CD14-positive monocyte (primary cell): ENCODE results near the gene AFF3. TPM values are rescaled to one million over a fixed set of nuclear protein-coding genes. Genes with fewer than 3 reads are reported as not detected.
"Not testable (repeated sequence)": the region's sequence is repeated elsewhere in the genome, so short reads cannot be mapped to it uniquely, and the experiment has no call there.

Experiments used
- DNase-seq, 3 donors: peaks; one replicate each; pipeline ENCODE4 v3.0.0-alpha.2; 2011 to 2022
- H2AFZ ChIP-seq: 2 replicates; pipeline ENCODE4 v1.6.0; 2012; ENCODE audit warnings: mild to moderate bottlenecking, low read depth, low read length, inconsistent platforms; ENCODE audit not compliant: insufficient read depth, poor library complexity, severe bottlenecking
- H3K27ac ChIP-seq, 2 donors: 1 replicate in 1 of 2; 2 replicates in 1 of 2; pipeline ENCODE4 v1.5.1; 2012 to 2013; ENCODE audit warnings: low read length in 2 of 2, control low read depth in 1 of 2, inconsistent platforms in 1 of 2, low read depth in 1 of 2, mild to moderate bottlenecking in 1 of 2
- H3K27me3 ChIP-seq, 2 donors: one replicate each; pipeline versions ENCODE4 v1.6.0 to v1.6.1; 2011 to 2013; ENCODE audit warnings: low read length in 2 of 2; ENCODE audit not compliant: control insufficient read depth in 2 of 2, insufficient read depth in 2 of 2
- H3K36me3 ChIP-seq, 2 donors: replicated peaks in 1 of 2; 1 replicate in 1 of 2; 2 replicates in 1 of 2; pipeline versions ENCODE4 v1.5.1 to v1.6.1; 2012 to 2013; ENCODE audit warnings: low read length in 2 of 2, control low read depth in 1 of 2, inconsistent platforms in 1 of 2, mild to moderate bottlenecking in 1 of 2; ENCODE audit not compliant: insufficient read depth in 2 of 2, control insufficient read depth in 1 of 2
- H3K4me1 ChIP-seq, 2 donors: 1 replicate in 1 of 2; 2 replicates in 1 of 2; pipeline versions ENCODE4 v1.5.1 to v1.6.1; 2012 to 2013; ENCODE audit warnings: low read length in 2 of 2, control low read depth in 1 of 2, inconsistent platforms in 1 of 2, mild to moderate bottlenecking in 1 of 2, moderate library complexity in 1 of 2; ENCODE audit not compliant: insufficient read depth in 2 of 2, control insufficient read depth in 1 of 2
- H3K4me2 ChIP-seq: replicated peaks from 2 replicates; pipeline ENCODE3; 2012; ENCODE audit warnings: low read length, moderate library complexity, mild to moderate bottlenecking; ENCODE audit not compliant: poor library complexity, severe bottlenecking; ENCODE audit errors: extremely low read depth
- H3K4me3 ChIP-seq, 3 experiments: fragments of 200-600 bp in 1 of 3; sonication (generic) in 1 of 3; replicated peaks in 1 of 3; 1 replicate in 2 of 3; 2 replicates in 1 of 3; pipeline ENCODE4 v1.5.1; 2011 to 2013; ENCODE audit warnings: low read length in 3 of 3, mild to moderate bottlenecking in 3 of 3, control low read depth in 2 of 3, low read depth in 2 of 3, inconsistent platforms in 1 of 3, moderate library complexity in 1 of 3
- H3K79me2 ChIP-seq: 2 replicates; pipeline ENCODE4 v1.6.0; 2012; ENCODE audit warnings: mild to moderate bottlenecking, control low read depth, inconsistent platforms, low read length, moderate library complexity; ENCODE audit not compliant: insufficient read depth
- H3K9ac ChIP-seq: 2 replicates; pipeline ENCODE4 v1.6.0; 2017; ENCODE audit warnings: low read length, mild to moderate bottlenecking; ENCODE audit not compliant: insufficient read depth, poor library complexity, severe bottlenecking
- H3K9me3 ChIP-seq, 2 donors: replicated peaks in 1 of 2; 1 replicate in 1 of 2; 2 replicates in 1 of 2; pipeline versions ENCODE4 v1.5.1 to v1.6.1; 2012 to 2013; ENCODE audit warnings: low read length in 2 of 2, control low read depth in 1 of 2; ENCODE audit not compliant: control insufficient read depth in 1 of 2, insufficient read depth in 1 of 2
- H4K20me1 ChIP-seq: 2 replicates; pipeline ENCODE4 v1.6.0; 2012; ENCODE audit warnings: mild to moderate bottlenecking, low read length, control low read depth, moderate library complexity; ENCODE audit not compliant: insufficient read depth
- H3K27ac Mint-ChIP-seq, 7 donors: one replicate each; pipeline ENCODE4 v1.8.0; 2020; ENCODE audit warnings: mild to moderate bottlenecking in 7 of 7, mixed read lengths in 7 of 7, moderate library complexity in 6 of 7, inconsistent platforms in 2 of 7
- H3K27me3 Mint-ChIP-seq, 3 donors: one replicate each; pipeline ENCODE4 v1.8.0; 2021 to 2022; ENCODE audit warnings: low read depth in 3 of 3, mild to moderate bottlenecking in 3 of 3, mixed read lengths in 3 of 3, moderate library complexity in 3 of 3, inconsistent platforms in 1 of 3
- H3K36me3 Mint-ChIP-seq, 2 donors: one replicate each; pipeline ENCODE4 v1.8.0; 2020; ENCODE audit warnings: mixed read lengths in 2 of 2, inconsistent platforms in 1 of 2, mild to moderate bottlenecking in 1 of 2
- H3K4me1 Mint-ChIP-seq: one replicate; pipeline ENCODE4 v1.8.0; 2020; ENCODE audit warnings: mild to moderate bottlenecking, mixed read lengths
- H3K4me3 Mint-ChIP-seq, 2 donors: one replicate each; pipeline ENCODE4 v1.8.0; 2020; ENCODE audit warnings: mild to moderate bottlenecking in 2 of 2, mixed read lengths in 2 of 2, moderate library complexity in 1 of 2
- H3K9me3 Mint-ChIP-seq, 7 donors: one replicate each; pipeline ENCODE4 v1.8.0; 2020 to 2022; ENCODE audit warnings: mixed read lengths in 7 of 7, mild to moderate bottlenecking in 6 of 7, moderate library complexity in 6 of 7, inconsistent platforms in 2 of 7
- WGBS: methylation state at CpG from one replicate; pipeline ENCODE4 v1.1.5; 2013; ENCODE audit warnings: missing lambda C conversion rate; ENCODE audit not compliant: insufficient coverage; 5-methylcytosine and 5-hydroxymethylcytosine counted together
- intact Hi-C, 2 donors: fragments of 100-400 bp; cut with micrococcal nuclease; formaldehyde crosslinking; loops; one replicate each; pipeline versions ENCODE4 v1.15.0 to v1.15.1; 2023
- polyA plus RNA-seq, 3 donors: library from polyadenylated mRNA; depleted of rRNA in 1 of 3; unstranded in 2 of 3; stranded (reverse) in 1 of 3; fragments of 300-500 nt in 2 of 3; fragments of >200 nt in 1 of 3; fragmentation: Illumina TruSeq in 2 of 3; gene quantifications; 1 replicate in 2 of 3; 2 replicates in 1 of 3; pipeline ENCODE4 v1.2.3, GENCODE V29; 2012 to 2021
- TF ChIP-seq, protein P1 (sequence below): fragments of 200-600 bp; IDR thresholded peaks from one replicate; pipeline ENCODE4 v1.8.0; 2022; ENCODE audit warnings: antibody characterized with exemption, mild to moderate bottlenecking

The AFF3 gene
- polyA plus RNA-seq, 3 donors, result 0.17 to 4.1 (median 0.49) TPM

DNA sequence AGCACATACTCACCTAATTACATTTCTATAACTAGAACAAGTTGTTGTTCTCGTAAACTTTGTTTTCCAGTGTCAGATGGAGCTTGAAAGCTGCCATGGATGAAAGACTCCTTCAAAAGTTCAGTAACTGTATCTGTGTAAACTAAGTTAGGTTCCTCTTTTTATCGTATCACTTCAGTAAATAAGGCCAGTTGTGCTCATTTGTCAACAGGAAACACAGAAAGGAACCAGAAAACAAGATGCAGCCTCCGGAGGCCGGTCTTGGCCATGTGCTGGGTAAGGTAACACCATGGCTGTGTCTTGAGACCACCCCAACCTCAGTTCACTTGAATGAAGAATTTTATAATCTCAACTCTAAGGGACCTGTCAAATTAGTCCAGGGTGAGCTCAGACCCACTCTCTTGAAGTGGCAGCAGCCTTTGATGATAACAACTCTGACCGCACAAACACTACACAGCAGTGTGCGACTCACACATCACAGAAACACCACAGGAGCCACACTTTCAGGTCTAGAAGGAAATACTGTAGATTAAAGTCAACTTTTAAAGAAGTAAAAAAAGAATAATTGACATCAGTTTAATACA lies 213.8 kb downstream of the AFF3 start:
- H3K4me3 Mint-ChIP-seq, result peak overlapping the region in 1 of 2 donors; percentile 35

DNA sequence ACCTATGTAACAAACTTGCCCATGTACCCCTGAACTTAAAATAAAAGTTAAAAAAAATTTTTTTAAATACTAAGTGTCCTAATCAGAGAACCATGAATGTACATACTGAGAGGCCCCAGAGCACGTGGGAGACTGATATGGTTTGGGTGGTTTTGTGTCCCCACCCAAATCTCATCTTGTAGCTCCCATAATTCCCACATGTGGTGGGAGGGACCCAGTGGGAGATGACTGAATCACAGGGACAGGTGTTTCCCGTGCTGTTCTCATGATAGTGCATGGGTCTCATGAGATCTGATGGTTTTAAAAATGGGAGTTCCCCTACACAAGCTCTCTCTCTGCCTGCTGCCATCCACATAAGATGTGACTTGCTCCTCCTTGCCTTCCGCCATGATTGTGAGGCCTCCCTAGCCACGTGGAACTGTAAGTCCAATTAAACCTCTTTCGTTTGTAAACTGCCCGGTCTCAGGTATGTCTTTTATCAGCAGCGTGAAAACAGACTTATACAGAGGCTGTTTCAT lies 214.6 kb downstream of the AFF3 start:
- H4K20me1 ChIP-seq, H3K79me2 ChIP-seq, H3K36me3 ChIP-seq, H2AFZ ChIP-seq, H3K27ac ChIP-seq, H3K27me3 Mint-ChIP-seq, H3K9me3 ChIP-seq, DNase-seq, H3K4me2 ChIP-seq, H3K4me3 Mint-ChIP-seq, H3K9me3 Mint-ChIP-seq, H3K4me3 ChIP-seq, H3K27me3 ChIP-seq, intact Hi-C loops, H3K9ac ChIP-seq, H3K27ac Mint-ChIP-seq, H3K36me3 Mint-ChIP-seq: not testable (repeated sequence)
- peaks cover 7 to 12% of the 10 kb centered on the region in 2 donors for H3K4me1 ChIP-seq
- H3K4me1 Mint-ChIP-seq, result peaks cover 10% of the 10 kb centered on the region
- 83% methylated on average over 2 of the region's 7 CpGs for WGBS

More for the DNA sequence above, 213.8 kb downstream of the AFF3 start:
- H3K4me3 ChIP-seq, result no peak overlapping the region
- no peaks in the 10 kb centered on the region for H3K27me3 ChIP-seq
- peaks cover 7 to 12% of the 10 kb centered on the region in 2 donors for H3K4me1 ChIP-seq
- peak; percentile 8 to 22 (median 21) for DNase-seq
- peak overlapping the region in 3 of 7 donors; percentile 25 to 46 (median 45) for H3K27ac Mint-ChIP-seq
- peaks cover 0 to 6% (median 2%) of the 10 kb centered on the region in 7 donors for H3K9me3 Mint-ChIP-seq
- peaks cover 5 to 7% of the 10 kb centered on the region in 2 donors for H3K36me3 Mint-ChIP-seq
- H3K4me1 Mint-ChIP-seq, result peaks cover 10% of the 10 kb centered on the region
- H3K27me3 Mint-ChIP-seq, result peaks cover 0 to 1% (median 0%) of the 10 kb centered on the region in 3 donors
- H3K27ac ChIP-seq, result no peak overlapping the region
- H3K9me3 ChIP-seq, result no peaks in the 10 kb centered on the region
- intact Hi-C loops, result no loop called here
- WGBS, result 0% methylated on average over 2 of the region's 6 CpGs
- TF ChIP-seq, protein P1, sequence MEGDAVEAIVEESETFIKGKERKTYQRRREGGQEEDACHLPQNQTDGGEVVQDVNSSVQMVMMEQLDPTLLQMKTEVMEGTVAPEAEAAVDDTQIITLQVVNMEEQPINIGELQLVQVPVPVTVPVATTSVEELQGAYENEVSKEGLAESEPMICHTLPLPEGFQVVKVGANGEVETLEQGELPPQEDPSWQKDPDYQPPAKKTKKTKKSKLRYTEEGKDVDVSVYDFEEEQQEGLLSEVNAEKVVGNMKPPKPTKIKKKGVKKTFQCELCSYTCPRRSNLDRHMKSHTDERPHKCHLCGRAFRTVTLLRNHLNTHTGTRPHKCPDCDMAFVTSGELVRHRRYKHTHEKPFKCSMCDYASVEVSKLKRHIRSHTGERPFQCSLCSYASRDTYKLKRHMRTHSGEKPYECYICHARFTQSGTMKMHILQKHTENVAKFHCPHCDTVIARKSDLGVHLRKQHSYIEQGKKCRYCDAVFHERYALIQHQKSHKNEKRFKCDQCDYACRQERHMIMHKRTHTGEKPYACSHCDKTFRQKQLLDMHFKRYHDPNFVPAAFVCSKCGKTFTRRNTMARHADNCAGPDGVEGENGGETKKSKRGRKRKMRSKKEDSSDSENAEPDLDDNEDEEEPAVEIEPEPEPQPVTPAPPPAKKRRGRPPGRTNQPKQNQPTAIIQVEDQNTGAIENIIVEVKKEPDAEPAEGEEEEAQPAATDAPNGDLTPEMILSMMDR, result no peak
- H3K4me2 ChIP-seq, result peak overlapping the region; percentile 6
- no peaks in the 10 kb centered on the region for H3K36me3 ChIP-seq
- no peaks in the 10 kb centered on the region for H4K20me1 ChIP-seq
- H3K9ac ChIP-seq, result no peak overlapping the region
- H3K79me2 ChIP-seq, result no peaks in the 10 kb centered on the region
- H2AFZ ChIP-seq, result peak overlapping the region; percentile 70
